Activated CD4-positive, alpha-beta T cell treated with anti-CD3 and anti-CD28 coated beads, Interleukin-2, amount 10 ng/mL, durations not matched to agents 24 days and 14 days (primary cell): ENCODE measurements around the gene BRIX1. TPM values are rescaled to one million over a fixed set of nuclear protein-coding genes. Genes with fewer than 3 reads are reported as not detected.

ENCODE experiments used
- DNase-seq: peaks from one replicate; pipeline ENCODE4 v3.0.0; 2022
- H3K27ac Mint-ChIP-seq: one replicate; pipeline ENCODE4 v1.8.0; 2022; ENCODE audit warnings: mild to moderate bottlenecking, mixed read lengths
- H3K27me3 Mint-ChIP-seq: one replicate; pipeline ENCODE4 v1.8.0; 2022; ENCODE audit warnings: mixed read lengths
- H3K36me3 Mint-ChIP-seq: one replicate; pipeline ENCODE4 v1.8.0; 2022; ENCODE audit warnings: low read depth, mild to moderate bottlenecking, mixed read lengths
- H3K4me1 Mint-ChIP-seq: one replicate; pipeline ENCODE4 v1.8.0; 2021; ENCODE audit warnings: mixed read lengths
- H3K4me3 Mint-ChIP-seq: one replicate; pipeline ENCODE4 v1.8.0; 2022; ENCODE audit warnings: mild to moderate bottlenecking, moderate library complexity, mixed read lengths
- H3K9me3 Mint-ChIP-seq: one replicate; pipeline ENCODE4 v1.8.0; 2021; ENCODE audit warnings: mixed read lengths
- intact Hi-C: fragments of 100-400 bp; cut with micrococcal nuclease; formaldehyde crosslinking; loops from one replicate; pipeline ENCODE4 v1.15.1; 2023
- total RNA-seq: library from RNA; stranded (reverse); gene quantifications from 2 replicates; pipeline ENCODE4 v1.2.3, GENCODE V29; 2022

Gene BRIX1
- total RNA-seq, 1 donor from 2014 or later = 120 TPM

- Mint-ChIP-seq H3K27ac (no peak overlapping the region), H3K9me3 (no peaks in the 10 kb centered on the region), H3K36me3 (peaks cover 56% of the 10 kb centered on the region), H3K4me1 (peaks cover 32% of the 10 kb centered on the region), H3K4me3 (no peak overlapping the region), H3K27me3 (no peaks in the 10 kb centered on the region)
- intact Hi-C loops = loop anchor here (1.0 to 10.0 kb wide), 2 partner anchors 9 to 980 kb away; partner anchors contain the start of genes BRIX1 and RAD1
- no peak for DNase-seq
These were observed 8.9 kb downstream of the BRIX1 start for GRCh38 chr5:34924462-34924765.

GRCh38 chr5:34926318-34926888, 10.9 kb downstream of the BRIX1 start:
- Mint-ChIP-seq H3K4me1 (peaks cover 38% of the 10 kb centered on the region), H3K27me3 (no peaks in the 10 kb centered on the region), H3K4me3 (no peak overlapping the region), H3K36me3 (peaks cover 49% of the 10 kb centered on the region), H3K27ac (no peak overlapping the region), H3K9me3 (no peaks in the 10 kb centered on the region)
- intact Hi-C loops = loop anchor here (10.0 kb wide), 1 partner anchor 978 kb away; no protein-coding TSS in a partner anchor
- no peak for DNase-seq

GRCh38 chr5:34927785-34928184, 12.3 kb downstream of the BRIX1 start:
- Mint-ChIP-seq H3K27me3 (no peaks in the 10 kb centered on the region), H3K27ac (no peak overlapping the region), H3K9me3 (no peaks in the 10 kb centered on the region), H3K36me3 (peaks cover 47% of the 10 kb centered on the region), H3K4me1 (peaks cover 40% of the 10 kb centered on the region), H3K4me3 (no peak overlapping the region)
- intact Hi-C loops = loop anchor here (10.0 kb wide), 1 partner anchor 977 kb away; no protein-coding TSS in a partner anchor
- no peak for DNase-seq

- peaks cover 38% of the 10 kb centered on the region for H3K4me1 Mint-ChIP-seq
- no peak overlapping the region for H3K27ac Mint-ChIP-seq
- DNase-seq = no peak
- H3K27me3 Mint-ChIP-seq = no peaks in the 10 kb centered on the region
- H3K9me3 Mint-ChIP-seq = no peaks in the 10 kb centered on the region
- intact Hi-C loops = loop anchor here (10.0 kb wide), 1 partner anchor 977 kb away; no protein-coding TSS in a partner anchor
- peaks cover 44% of the 10 kb centered on the region for H3K36me3 Mint-ChIP-seq
- no peak overlapping the region for H3K4me3 Mint-ChIP-seq
These were observed 12.8 kb downstream of the BRIX1 start for GRCh38 chr5:34928267-34928666.

- no peaks in the 10 kb centered on the region for H3K27me3 Mint-ChIP-seq
- peak within 1 kb of the TSS; percentile 97 for H3K27ac Mint-ChIP-seq
- peaks cover 41% of the 10 kb centered on the region for H3K36me3 Mint-ChIP-seq
- peak; percentile 100 for DNase-seq
- H3K4me3 Mint-ChIP-seq = peak within 1 kb of the TSS; percentile 99
- no peaks in the 10 kb centered on the region for H3K9me3 Mint-ChIP-seq
- intact Hi-C loops = loop anchor here (1.0 to 10.0 kb wide), 2 partner anchors 14 to 976 kb away; partner anchors contain the start of genes BRIX1 and RAD1
- H3K4me1 Mint-ChIP-seq = peaks cover 35% of the 10 kb centered on the region
These were observed 13.7 kb downstream of the BRIX1 start, which contains the start of gene DNAJC21 for GRCh38 chr5:34929134-34929719. DNAJC21 (plus strand) TSS chr5:34929559; CDS start chr5:34929820, 261 bp downstream.

GRCh38 chr5:34929720-34930461, 14.4 kb downstream of the BRIX1 start:
- Mint-ChIP-seq H3K36me3 (peaks cover 40% of the 10 kb centered on the region), H3K9me3 (no peaks in the 10 kb centered on the region), H3K4me3 (peak overlapping the region; percentile 99), H3K27ac (peak overlapping the region; percentile 97), H3K4me1 (peaks cover 33% of the 10 kb centered on the region), H3K27me3 (no peaks in the 10 kb centered on the region)
- intact Hi-C loops = loop anchor here (1.0 to 10.0 kb wide), 2 partner anchors 15 to 975 kb away; partner anchors contain the start of genes BRIX1 and RAD1
- peak; percentile 95 for DNase-seq

GRCh38 chr5:34930462-34930844, 14.9 kb downstream of the BRIX1 start:
- DNase-seq = no peak
- Mint-ChIP-seq H3K9me3 (no peaks in the 10 kb centered on the region), H3K36me3 (peaks cover 41% of the 10 kb centered on the region), H3K4me3 (peak overlapping the region; percentile 99), H3K4me1 (peaks cover 33% of the 10 kb centered on the region), H3K27ac (peak overlapping the region; percentile 97), H3K27me3 (no peaks in the 10 kb centered on the region)
- intact Hi-C loops = no loop called here

- H3K4me1 Mint-ChIP-seq = peaks cover 33% of the 10 kb centered on the region
- no peaks in the 10 kb centered on the region for H3K9me3 Mint-ChIP-seq
- H3K27ac Mint-ChIP-seq = peak overlapping the region; percentile 97
- DNase-seq = no peak
- peaks cover 38% of the 10 kb centered on the region for H3K36me3 Mint-ChIP-seq
- peak overlapping the region; percentile 99 for H3K4me3 Mint-ChIP-seq
- H3K27me3 Mint-ChIP-seq = no peaks in the 10 kb centered on the region
- intact Hi-C loops = no loop called here
These were observed 15.4 kb downstream of the BRIX1 start for GRCh38 chr5:34930870-34931269.

- Mint-ChIP-seq H3K36me3 (peaks cover 36% of the 10 kb centered on the region), H3K4me1 (peaks cover 31% of the 10 kb centered on the region), H3K4me3 (no peak overlapping the region), H3K9me3 (no peaks in the 10 kb centered on the region), H3K27me3 (no peaks in the 10 kb centered on the region), H3K27ac (no peak overlapping the region)
- intact Hi-C loops = no loop called here
- no peak for DNase-seq
These were observed 17.4 kb downstream of the BRIX1 start for GRCh38 chr5:34932947-34933346.

- H3K4me3 Mint-ChIP-seq = no peak overlapping the region
- no peaks in the 10 kb centered on the region for H3K9me3 Mint-ChIP-seq
- H3K4me1 Mint-ChIP-seq = no peaks in the 10 kb centered on the region
- H3K27me3 Mint-ChIP-seq = no peaks in the 10 kb centered on the region
- peaks cover 44% of the 10 kb centered on the region for H3K36me3 Mint-ChIP-seq
- no peak for DNase-seq
- intact Hi-C loops = no loop called here
- no peak overlapping the region for H3K27ac Mint-ChIP-seq
These were observed 26.4 kb downstream of the BRIX1 start for GRCh38 chr5:34941936-34942335.

GRCh38 chr5:34944044-34944443, 28.5 kb downstream of the BRIX1 start:
- Mint-ChIP-seq H3K4me3 (no peak overlapping the region), H3K36me3 (peaks cover 41% of the 10 kb centered on the region), H3K9me3 (no peaks in the 10 kb centered on the region), H3K4me1 (no peaks in the 10 kb centered on the region), H3K27ac (no peak overlapping the region), H3K27me3 (no peaks in the 10 kb centered on the region)
- peak; percentile 41 for DNase-seq
- intact Hi-C loops = no loop called here

GRCh38 chr5:34944460-34945047, 29.0 kb downstream of the BRIX1 start:
- Mint-ChIP-seq H3K36me3 (peaks cover 42% of the 10 kb centered on the region), H3K9me3 (no peaks in the 10 kb centered on the region), H3K4me3 (no peak overlapping the region), H3K27ac (no peak overlapping the region), H3K27me3 (no peaks in the 10 kb centered on the region), H3K4me1 (no peaks in the 10 kb centered on the region)
- intact Hi-C loops = no loop called here
- DNase-seq = no peak

- Mint-ChIP-seq H3K4me3 (no peak overlapping the region), H3K27me3 (no peaks in the 10 kb centered on the region), H3K4me1 (peaks cover 17% of the 10 kb centered on the region), H3K9me3 (no peaks in the 10 kb centered on the region), H3K27ac (no peak overlapping the region), H3K36me3 (peaks cover 27% of the 10 kb centered on the region)
- no peak for DNase-seq
- intact Hi-C loops = no loop called here
These were observed 41.8 kb downstream of the BRIX1 start for GRCh38 chr5:34957321-34957720.
